GM12865 (cell line): Measurements from ENCODE around the gene EID2.

Source experiments
- DNase-seq: peaks from one replicate; pipeline ENCODE4 v3.0.0; 2010; ENCODE audit warnings: low read depth
- H3K4me3 ChIP-seq: 2 replicates; pipeline ENCODE4 v1.5.1; 2011; ENCODE audit warnings: mild to moderate bottlenecking, low read depth, low read length, control low read depth
- CTCF ChIP-seq: IDR thresholded peaks from 2 replicates; pipeline ENCODE4 v1.5.1; 2011; ENCODE audit warnings: low read length, control low read depth, low read depth, inconsistent platforms; ENCODE audit not compliant: insufficient read depth; ENCODE audit errors: missing control alignments

Gene EID2

DNA sequence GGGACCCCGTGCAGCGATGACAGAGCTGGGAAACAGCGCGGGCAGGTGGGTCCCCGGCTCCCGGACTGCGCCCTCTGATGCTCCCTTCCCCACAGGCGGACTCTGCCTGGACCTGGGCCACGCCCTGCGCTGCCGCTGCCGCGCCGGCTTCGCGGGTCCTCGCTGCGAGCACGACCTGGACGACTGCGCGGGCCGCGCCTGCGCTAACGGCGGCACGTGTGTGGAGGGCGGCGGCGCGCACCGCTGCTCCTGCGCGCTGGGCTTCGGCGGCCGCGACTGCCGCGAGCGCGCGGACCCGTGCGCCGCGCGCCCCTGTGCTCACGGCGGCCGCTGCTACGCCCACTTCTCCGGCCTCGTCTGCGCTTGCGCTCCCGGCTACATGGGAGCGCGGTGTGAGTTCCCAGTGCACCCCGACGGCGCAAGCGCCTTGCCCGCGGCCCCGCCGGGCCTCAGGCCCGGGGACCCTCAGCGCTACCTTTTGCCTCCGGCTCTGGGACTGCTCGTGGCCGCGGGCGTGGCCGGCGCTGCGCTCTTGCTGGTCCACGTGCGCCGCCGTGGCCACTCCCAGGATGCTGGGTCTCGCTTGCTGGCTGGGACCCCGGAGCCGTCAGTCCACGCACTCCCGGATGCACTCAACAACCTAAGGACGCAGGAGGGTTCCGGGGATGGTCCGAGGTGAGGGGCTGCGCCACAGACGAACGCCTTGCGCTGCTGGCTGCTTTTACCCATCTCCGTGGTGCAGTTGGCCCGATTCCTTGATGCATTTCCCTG, 32.8 kb downstream of the EID2 start:
- peak; percentile 89 for DNase-seq
- no peak for TF ChIP-seq CTCF
- peak overlapping the region; percentile 42 for H3K4me3 ChIP-seq

- TF ChIP-seq CTCF, result no peak
- no peak overlapping the region for H3K4me3 ChIP-seq
Observed at GRCh38 chr19:39506598-39506943, 33.4 kb downstream of the EID2 start.

GRCh38 chr19:39502640-39503417, 37.1 kb downstream of the EID2 start:
- DNase-seq, result peak; percentile 85
- no peak overlapping the region for H3K4me3 ChIP-seq
- peak; percentile 79 for TF ChIP-seq CTCF

More at GRCh38 chr19:39506598-39506943, 33.4 kb downstream of the EID2 start:
- DNase-seq, result no peak

DNA sequence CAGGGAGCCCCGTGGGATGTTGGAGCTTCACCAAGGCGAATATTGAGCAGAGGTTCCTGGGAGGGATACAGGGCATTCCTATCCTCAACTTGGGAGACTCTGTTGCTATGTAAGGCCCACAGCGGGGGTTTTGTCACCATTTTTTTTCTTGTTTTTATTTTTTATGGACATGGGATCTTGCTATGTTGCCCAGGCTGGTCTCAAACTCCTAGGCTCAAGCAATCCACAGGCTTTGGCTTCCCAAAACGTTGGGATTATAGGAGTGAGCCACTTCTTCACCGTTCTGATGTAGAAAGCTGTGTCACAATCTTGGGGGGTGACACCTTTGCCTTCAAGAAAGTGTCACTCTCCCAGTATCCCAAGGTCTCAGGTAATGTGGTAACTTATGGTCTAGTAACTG, 38.6 kb downstream of the EID2 start:
- no peak overlapping the region for H3K4me3 ChIP-seq
- DNase-seq, result no peak
- no peak for TF ChIP-seq CTCF

DNA sequence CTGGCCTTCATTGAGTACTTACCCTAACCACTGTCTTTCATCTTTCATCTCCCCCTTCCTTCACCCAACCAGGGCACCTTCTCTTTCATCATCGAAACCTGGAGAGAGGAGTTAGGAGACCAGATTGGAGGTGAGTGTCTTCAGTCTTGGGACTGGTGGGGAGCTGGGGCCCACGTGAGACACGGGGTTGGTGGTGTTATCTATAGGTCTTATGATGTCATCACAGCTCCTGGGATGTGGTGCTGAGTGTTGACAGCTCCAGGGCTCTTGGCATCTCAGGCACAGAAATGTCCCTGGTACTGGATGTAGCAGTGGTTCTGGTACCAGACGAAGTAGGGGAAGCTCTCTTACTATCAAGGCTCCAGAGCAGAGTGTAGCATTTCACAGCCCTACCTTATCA, 39.4 kb downstream of the EID2 start:
- H3K4me3 ChIP-seq, result no peak overlapping the region
- TF ChIP-seq CTCF, result no peak
- no peak for DNase-seq

- no peak overlapping the region for H3K4me3 ChIP-seq
- DNase-seq, result no peak
- TF ChIP-seq CTCF, result no peak
Observed at GRCh38 chr19:39499932-39500331, 40.0 kb downstream of the EID2 start.
